ENCODE results near the gene DPEP1.

DNA sequence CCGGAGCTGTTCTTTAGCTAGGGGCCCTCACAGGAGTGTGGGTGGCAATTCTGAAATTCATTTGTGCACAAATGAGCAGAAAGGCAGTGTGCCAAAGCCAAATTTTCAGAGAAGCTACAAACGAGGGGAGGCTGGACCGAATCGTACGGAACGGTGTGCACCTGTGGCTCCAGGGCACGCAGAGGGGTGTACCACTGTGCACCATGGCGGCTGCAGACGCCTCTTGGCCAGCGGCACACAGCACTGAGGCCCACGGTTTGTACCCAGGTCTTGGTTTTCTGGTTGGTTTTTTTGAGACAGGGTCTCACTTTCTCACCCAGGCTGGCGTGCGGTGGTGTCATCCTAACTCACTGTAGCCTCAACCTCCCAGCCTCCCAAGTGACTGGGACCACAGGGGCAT lies 29.1 kb downstream of the DPEP1 start:
- TF ChIP-seq, protein P1, sequence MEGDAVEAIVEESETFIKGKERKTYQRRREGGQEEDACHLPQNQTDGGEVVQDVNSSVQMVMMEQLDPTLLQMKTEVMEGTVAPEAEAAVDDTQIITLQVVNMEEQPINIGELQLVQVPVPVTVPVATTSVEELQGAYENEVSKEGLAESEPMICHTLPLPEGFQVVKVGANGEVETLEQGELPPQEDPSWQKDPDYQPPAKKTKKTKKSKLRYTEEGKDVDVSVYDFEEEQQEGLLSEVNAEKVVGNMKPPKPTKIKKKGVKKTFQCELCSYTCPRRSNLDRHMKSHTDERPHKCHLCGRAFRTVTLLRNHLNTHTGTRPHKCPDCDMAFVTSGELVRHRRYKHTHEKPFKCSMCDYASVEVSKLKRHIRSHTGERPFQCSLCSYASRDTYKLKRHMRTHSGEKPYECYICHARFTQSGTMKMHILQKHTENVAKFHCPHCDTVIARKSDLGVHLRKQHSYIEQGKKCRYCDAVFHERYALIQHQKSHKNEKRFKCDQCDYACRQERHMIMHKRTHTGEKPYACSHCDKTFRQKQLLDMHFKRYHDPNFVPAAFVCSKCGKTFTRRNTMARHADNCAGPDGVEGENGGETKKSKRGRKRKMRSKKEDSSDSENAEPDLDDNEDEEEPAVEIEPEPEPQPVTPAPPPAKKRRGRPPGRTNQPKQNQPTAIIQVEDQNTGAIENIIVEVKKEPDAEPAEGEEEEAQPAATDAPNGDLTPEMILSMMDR (IDR thresholded peaks at IDR 0.05; ENCODE audit: low read length): no peak
- no peak for TF ChIP-seq EZH2 (IDR thresholded peaks at IDR 0.05; ENCODE audit: borderline replicate concordance, low read length)
